ENCODE measurements around the gene CRISPLD2.
"Not testable (repeated sequence)": the region's sequence is repeated elsewhere in the genome, so short reads cannot be mapped to it uniquely, and the experiment has no call there.

DNA sequence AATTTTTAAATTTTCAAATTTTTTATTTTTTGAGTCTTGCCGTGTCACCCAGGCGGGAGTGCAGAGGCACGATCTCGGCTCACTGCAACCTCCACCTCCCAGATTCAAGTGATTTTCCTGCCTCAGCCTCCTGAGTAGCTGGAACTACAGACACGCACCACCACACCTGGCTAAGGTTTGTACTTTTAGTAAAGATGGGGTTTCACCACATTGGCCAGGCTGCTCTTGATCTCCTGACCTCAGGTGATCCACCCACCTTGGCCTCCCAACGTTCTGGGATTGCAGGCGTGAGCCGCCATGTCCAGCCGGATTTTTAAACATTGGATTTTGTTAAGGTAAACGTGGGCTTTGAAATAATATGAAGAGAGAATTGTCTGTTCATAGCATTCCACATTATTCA lies 11.9 kb downstream of the CRISPLD2 start:
- TF ChIP-seq, protein P1, sequence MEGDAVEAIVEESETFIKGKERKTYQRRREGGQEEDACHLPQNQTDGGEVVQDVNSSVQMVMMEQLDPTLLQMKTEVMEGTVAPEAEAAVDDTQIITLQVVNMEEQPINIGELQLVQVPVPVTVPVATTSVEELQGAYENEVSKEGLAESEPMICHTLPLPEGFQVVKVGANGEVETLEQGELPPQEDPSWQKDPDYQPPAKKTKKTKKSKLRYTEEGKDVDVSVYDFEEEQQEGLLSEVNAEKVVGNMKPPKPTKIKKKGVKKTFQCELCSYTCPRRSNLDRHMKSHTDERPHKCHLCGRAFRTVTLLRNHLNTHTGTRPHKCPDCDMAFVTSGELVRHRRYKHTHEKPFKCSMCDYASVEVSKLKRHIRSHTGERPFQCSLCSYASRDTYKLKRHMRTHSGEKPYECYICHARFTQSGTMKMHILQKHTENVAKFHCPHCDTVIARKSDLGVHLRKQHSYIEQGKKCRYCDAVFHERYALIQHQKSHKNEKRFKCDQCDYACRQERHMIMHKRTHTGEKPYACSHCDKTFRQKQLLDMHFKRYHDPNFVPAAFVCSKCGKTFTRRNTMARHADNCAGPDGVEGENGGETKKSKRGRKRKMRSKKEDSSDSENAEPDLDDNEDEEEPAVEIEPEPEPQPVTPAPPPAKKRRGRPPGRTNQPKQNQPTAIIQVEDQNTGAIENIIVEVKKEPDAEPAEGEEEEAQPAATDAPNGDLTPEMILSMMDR (conservative IDR thresholded peaks at IDR 0.05 in 1 of 2, IDR thresholded peaks at IDR 0.05 in 1 of 2; ENCODE audit: extremely low read depth in 1 of 2, insufficient read depth in 1 of 2, low read depth in 1 of 2, low read length in 2 of 2) = not testable (repeated sequence)
- TF ChIP-seq EZH2 (IDR thresholded peaks at IDR 0.05; ENCODE audit: borderline replicate concordance, low read length) = not testable (repeated sequence)
